HG02884 (cell line): ENCODE results near the gene PCSK7.

Experiments used
- ATAC-seq: cut with Tn5 transposase; IDR thresholded peaks from one replicate; pipeline ENCODE4 v1.9.1; 2021; ENCODE audit warnings: mild to moderate bottlenecking, moderate library complexity; ENCODE audit not compliant: unreplicated experiment

PCSK7 gene

GRCh38 chr11:117199916-117200812 is 31.7 kb downstream of the PCSK7 start:
- ATAC-seq: no peak

DNA sequence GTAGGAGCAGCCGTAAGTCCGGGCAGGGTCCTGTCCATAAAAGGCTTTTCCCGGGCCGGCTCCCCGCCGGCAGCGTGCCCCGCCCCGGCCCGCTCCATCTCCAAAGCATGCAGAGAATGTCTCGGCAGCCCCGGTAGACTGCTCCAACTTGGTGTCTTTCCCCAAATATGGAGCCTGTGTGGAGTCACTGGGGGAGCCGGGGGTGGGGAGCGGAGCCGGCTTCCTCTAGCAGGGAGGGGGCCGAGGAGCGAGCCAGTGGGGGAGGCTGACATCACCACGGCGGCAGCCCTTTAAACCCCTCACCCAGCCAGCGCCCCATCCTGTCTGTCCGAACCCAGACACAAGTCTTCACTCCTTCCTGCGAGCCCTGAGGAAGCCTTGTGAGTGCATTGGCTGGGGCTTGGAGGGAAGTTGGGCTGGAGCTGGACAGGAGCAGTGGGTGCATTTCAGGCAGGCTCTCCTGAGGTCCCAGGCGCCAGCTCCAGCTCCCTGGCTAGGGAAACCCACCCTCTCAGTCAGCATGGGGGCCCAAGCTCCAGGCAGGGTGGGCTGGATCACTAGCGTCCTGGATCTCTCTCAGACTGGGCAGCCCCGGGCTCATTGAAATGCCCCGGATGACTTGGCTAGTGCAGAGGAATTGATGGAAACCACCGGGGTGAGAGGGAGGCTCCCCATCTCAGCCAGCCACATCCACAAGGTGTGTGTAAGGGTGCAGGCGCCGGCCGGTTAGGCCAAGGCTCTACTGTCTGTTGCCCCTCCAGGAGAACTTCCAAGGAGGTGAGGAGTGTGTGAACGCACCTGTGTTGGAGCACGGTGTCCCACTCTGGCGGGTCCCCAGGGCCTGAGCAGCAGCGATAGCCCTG is 32.6 kb downstream of the PCSK7 start, which contains the start of gene TAGLN:
Gene TAGLN (plus strand): TSS at position 318 of the 863 bp plus-strand sequence. CDS start 3,644 bp downstream, outside the sequence.
- no peak for ATAC-seq

DNA sequence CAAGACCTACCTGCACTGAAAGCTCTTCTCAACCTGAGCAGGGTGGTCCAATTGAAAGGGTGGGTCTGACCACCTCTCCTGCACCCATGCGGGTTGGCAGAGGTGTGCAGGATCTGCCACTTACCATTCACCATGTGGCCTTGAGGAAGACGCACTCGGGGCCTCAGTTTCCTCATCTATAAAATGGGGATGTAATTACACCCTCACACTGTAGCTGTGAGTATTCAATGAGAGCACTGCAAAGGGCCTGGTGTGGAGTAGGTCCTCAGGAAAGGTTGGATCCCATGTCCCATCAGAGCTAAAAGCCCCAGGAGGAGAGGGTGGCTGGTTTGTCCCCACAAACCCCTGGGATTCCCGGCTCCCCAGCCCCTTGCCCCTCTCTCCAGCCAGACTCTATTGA is 33.3 kb downstream of the PCSK7 start:
- no peak for ATAC-seq

DNA sequence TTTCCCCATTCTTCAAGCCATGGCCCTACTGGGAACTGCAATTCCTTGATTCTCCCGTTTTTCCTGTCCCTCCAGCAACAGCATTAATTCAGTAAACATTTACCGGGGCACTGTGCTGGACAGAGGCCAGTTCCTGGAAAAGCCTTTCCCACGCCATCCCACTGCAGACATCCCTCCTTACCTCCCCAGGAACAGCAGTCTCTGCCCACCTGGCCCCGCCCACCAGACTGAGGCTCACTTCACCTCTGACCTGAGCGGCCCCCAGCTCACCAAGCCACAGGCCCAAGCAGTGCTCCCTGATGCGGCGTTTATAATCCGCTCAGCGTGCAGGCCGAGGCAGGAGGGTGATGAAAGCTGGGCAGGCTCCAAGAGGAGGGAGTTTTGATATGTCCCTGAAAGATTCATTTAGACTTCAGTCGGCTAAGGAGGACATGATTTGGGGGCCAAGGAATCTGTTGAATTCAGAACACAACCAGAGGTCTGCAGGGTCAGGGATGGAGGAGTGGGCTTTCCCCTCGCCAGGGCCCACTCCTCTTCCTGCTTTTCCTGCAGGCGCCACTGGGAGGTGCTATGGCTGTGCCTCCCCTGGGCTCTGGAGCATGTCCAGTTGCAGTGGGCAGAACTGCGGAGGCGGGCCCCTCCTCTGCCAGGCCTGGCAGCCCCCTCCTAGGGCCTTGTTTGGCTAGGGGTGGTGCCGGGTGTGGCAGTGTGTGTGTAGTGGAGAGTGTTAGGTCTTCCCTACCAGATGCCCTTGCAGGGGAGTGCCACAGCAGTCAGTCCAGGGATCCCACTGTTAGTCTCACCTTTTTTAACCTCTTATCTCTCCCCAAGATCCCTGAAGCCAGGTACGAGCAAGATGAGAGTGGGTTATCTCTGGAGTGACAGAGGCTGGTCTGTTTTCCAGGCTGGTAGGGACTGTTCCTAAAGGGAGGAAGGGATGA is 34.1 kb downstream of the PCSK7 start:
- ATAC-seq: no peak

DNA sequence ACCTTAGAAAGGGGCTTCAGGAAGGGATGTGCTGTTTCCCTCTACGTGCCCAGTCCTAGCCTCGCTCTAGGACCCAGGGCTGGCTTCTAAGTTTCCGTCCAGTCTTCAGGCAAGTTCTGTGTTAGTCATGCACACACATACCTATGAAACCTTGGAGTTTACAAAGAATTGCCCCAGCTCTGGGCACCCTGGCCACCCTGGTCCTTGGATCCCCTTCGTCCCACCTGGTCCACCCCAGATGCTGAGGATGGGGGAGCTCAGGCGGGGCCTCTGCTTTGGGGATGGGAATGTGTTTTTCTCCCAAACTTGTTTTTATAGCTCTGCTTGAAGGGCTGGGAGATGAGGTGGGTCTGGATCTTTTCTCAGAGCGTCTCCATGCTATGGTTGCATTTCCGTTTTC is 34.9 kb downstream of the PCSK7 start:
- ATAC-seq: no peak

GRCh38 chr11:117195761-117196160 is 36.1 kb downstream of the PCSK7 start:
- ATAC-seq: no peak

DNA sequence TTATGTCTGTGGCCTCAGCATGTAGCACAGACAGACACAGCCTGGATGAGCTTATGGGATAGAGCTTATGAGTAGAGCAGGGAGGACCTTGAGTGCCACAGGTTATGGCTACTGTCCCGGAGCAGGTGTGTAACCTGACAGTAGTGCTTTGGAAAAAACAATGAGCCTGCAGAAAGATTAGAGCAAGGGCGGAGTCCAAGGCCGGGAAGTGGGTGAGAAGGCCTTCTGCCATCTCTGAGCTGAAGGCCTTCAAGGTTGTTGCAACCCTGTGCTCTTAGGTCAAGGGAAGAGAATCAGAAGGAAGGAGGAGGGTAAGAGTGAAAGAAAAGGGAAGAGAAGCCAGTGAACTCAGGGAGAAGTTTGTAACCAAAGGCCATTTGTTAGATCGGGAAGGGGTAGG is 36.6 kb downstream of the PCSK7 start:
- ATAC-seq: no peak

DNA sequence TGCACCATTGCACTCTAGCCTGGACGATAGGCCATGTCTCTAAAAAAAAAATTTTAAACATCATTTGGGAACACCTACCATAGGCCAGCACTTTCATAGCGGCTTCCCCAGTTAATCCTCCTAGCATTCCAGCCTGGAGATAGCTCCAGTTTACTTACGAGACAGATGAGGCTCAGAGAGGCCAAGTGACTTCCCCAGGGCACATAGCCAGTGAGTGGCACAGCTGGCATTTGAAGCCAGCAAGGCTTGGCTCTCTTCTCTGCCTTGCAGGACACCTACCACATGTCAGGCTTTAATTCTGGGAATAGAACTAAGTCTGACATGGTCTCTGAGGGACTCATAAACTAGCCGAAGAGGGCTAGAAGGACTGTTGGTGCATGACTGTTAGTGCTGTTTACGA is 37.6 kb downstream of the PCSK7 start:
- no peak for ATAC-seq

- ATAC-seq: no peak
Measured at GRCh38 chr11:117193130-117194020, 38.5 kb downstream of the PCSK7 start.

- no peak for ATAC-seq
Measured at GRCh38 chr11:117192401-117192875, 39.4 kb downstream of the PCSK7 start.

DNA sequence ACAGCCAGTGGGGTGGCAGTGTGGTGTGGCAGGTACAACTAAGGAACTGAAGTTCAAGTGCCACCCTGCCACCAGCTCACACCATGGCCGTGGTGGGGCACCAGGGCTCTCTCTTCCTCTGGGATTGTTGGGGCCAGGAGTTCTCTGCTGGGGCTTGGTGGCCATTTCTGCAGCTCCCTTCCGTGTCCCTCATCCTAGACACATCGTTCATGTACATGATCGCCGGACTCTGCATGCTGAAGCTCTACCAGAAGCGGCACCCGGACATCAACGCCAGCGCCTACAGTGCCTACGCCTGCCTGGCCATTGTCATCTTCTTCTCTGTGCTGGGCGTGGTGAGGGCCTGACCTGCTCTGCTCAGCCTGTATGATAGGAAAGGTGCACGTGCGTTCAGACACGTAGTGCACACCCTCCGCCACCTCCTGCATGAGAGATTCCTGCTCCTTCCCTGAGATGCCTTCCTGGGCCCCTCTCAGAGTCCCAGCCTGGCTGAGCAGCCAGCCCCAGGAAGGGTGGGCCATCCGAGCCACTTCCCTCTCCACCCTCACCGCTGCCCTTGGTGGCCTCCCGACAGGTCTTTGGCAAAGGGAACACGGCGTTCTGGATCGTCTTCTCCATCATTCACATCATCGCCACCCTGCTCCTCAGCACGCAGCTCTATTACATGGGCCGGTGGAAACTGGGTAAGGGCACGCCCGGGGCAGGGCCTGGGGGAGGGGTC is 40.0 kb downstream of the PCSK7 start:
- ATAC-seq: no peak

- ATAC-seq: no peak
Measured at GRCh38 chr11:117189941-117190544, 41.8 kb downstream of the PCSK7 start.

DNA sequence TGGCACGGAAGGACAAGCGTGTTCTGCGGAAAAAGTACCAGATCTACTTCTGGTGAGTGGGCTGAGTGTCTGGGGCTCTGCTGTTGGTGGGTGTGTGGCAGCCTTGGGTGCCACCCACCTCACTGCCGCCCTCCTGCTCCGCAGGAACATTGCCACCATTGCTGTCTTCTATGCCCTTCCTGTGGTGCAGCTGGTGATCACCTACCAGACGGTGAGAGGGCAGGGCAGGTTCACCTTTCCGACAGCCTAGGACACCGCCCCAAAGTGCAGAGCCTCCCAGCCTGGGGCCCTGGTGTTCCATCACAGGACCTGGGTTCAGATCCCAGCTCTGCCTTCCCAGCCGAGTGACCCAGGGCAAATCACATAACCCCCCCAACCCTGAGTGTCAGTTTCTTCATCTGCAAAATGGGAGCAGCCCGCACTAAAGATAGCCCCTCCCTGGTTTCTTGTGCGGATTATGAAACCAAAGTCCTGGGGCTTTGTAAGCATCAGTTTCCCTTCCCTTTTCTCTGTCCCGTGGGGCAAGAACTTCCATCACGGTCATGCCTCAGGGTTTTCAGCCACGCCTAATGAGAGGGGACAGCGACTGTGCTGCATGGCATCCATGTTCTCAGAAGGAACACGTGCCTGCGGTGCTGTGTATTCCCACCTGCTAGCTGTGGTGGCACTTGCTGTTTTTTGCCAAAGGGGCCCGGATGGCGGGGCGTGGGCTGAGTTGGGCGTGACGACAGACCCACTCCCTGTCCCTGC is 42.5 kb downstream of the PCSK7 start:
- no peak for ATAC-seq

DNA sequence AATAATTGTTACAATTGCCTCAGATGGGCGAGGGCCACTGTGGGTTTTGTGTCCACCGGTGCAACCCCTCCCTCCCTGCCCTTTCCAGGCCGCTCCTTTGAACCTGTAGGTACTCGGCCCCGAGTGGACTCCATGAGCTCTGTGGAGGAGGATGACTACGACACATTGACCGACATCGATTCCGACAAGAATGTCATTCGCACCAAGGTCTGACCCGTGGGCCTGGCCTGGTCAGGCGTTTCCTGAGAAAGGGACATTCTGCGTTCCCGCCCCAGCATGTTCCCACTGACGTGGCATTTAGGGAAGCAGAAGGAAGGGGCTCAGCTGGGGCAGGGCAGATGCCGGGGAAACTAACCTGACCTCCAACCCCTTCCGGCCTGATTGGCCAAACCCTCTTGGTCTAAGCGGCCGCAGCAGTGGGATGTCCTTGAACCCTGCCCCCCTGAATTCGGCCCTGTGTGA is 43.2 kb downstream of the PCSK7 start:
- no peak for ATAC-seq

DNA sequence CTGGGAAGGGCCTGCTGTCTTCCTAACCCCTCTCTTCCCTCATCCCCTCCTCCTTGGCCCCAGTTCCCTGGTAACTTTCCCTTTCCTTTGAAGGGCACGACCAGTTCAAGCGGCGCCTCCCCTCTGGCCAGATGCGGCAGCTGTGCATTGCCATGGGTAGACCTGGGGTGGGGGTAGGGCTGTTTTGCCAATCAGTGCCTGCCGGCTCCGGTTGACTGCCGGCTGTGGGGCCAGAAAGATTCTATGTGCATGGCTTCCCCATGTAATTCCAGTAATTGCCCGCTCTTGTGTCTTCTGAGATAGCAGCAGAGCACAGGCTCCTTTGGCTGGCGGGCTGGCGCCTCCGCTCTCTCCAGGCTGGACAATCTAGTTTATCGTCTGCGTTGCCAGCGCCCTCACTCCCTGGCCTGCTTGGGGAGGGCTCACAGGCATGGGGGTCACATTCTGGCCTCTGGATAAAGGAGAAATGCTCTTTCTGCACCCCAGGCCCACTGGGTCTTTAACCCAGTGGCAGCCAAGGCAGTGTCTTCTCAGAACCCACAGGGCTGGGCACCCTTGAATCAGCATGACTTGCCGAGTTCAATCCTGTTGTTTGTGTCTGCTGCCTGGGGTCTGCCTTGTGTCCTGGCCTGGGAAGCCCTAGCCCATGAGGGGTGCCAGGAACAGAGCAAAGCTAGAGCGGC is 43.9 kb downstream of the PCSK7 start:
- no peak for ATAC-seq

DNA sequence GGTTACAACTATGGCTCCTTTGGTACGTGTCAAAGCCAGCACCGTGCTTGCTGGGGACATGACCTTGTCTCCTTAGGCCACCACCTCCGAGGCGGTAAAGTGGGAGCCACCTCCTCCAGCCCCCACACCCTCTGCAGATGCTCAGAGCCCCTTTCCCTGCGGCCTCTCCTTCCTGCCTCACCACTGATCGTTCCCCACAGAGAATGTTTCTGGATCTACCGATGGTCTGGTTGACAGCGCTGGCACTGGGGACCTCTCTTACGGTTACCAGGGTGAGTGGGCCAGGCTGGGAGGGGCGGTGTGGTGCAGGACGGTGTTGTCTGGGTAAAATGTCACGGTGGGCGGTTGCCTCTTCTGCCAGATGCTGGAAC is 44.5 kb downstream of the PCSK7 start:
- no peak for ATAC-seq

- ATAC-seq: no peak
Measured at GRCh38 chr11:117187007-117187406, 44.9 kb downstream of the PCSK7 start.
